Measurements from ENCODE around the gene SLC26A2. TPM values are rescaled to one million over a fixed set of nuclear protein-coding genes. Genes with fewer than 3 reads are reported as not detected.

Gene SLC26A2
- total RNA-seq, 1 experiment from 2014 or later = 111 TPM

DNA sequence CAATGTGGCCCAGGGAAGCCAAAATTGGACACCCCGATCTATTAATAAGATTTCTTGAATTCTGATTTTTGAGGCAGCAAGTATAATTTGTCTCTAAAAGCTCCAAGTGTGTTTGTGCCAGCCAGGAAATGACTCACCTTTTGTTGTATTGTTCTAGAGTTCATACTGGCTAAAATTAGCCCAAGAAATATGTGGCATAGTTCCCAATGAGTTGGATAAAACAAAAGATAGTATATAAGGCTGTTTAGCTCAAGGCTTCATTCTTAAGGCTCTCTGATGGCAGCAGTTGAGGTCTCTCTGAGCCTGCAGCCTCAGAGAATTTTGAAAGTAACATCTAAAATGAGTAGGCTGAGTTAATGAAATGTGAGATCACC is 61.6 kb downstream of the SLC26A2 start:
- Histone ChIP-seq H3K27me3 (ENCODE audit: control insufficient read depth, insufficient read depth, low read length) (no peaks in the 10 kb centered on the region), H3K27ac (ENCODE audit: low read length) (no peak overlapping the region), H3K9me3 (ENCODE audit: control insufficient read depth, insufficient read depth, low read depth, low read length) (no peaks in the 10 kb centered on the region), H3K36me3 (ENCODE audit: control insufficient read depth, insufficient read depth, low read length) (peaks cover 61% of the 10 kb centered on the region), H3K4me3 (ENCODE audit: low read depth in 2 of 2, low read length in 2 of 2) (peak overlapping the region in 1 of 2 experiments; percentile 19; a peak in 1 of 4 replicates), H3K4me1 (ENCODE audit: control insufficient read depth, insufficient read depth, low read length) (peaks cover 17% of the 10 kb centered on the region)
- ATAC-seq = peak; percentile 61; the same call in 1 of the 2 replicates
- no TSS peak for BruUV-seq (replicated peaks)
- TF ChIP-seq SIN3A (IDR thresholded peaks at IDR 0.05; ENCODE audit: borderline replicate concordance, insufficient read depth, low read depth, low read length) = no peak
- in situ Hi-C loops (cut with HindIII; ENCODE audit: low pct_unique_long_range_greater_than_20kb, low sequenced_read_pairs) = no loop called here
- DNase-seq (ENCODE audit: low read depth, low spot score) = peak; percentile 78
- intact Hi-C loops (cut with micrococcal nuclease; ENCODE audit: unreplicated experiment) = no loop called here
- POLR2A ChIA-PET = no interaction called here
- CTCF ChIA-PET = interaction anchor here (1.4 kb wide), 1 partner anchor 189 kb away, joined by 3 read pairs; no protein-coding TSS in a partner anchor

GRCh38 chr5:150022681-150023080 is 62.1 kb downstream of the SLC26A2 start:
- no peak overlapping the region for H3K27ac ChIP-seq (ENCODE audit: low read length)
- no TSS peak for BruUV-seq (replicated peaks)
- intact Hi-C loops (cut with micrococcal nuclease; ENCODE audit: unreplicated experiment) (no loop called here), in situ Hi-C loops (cut with HindIII; ENCODE audit: low pct_unique_long_range_greater_than_20kb, low sequenced_read_pairs) (no loop called here)
- TF ChIP-seq REST (IDR thresholded peaks at IDR 0.05; ENCODE audit: insufficient read depth in 1 of 2, low read depth in 2 of 2, low read length in 1 of 2) (no peak), SIN3A (IDR thresholded peaks at IDR 0.05; ENCODE audit: borderline replicate concordance, insufficient read depth, low read depth, low read length) (no peak), POLR2AphosphoS5 (IDR thresholded peaks at IDR 0.05; ENCODE audit: low read depth, low read length) (no peak), TCF7L2 (IDR thresholded peaks at IDR 0.05; ENCODE audit: low read depth, low read length) (no peak), CTCF (IDR thresholded peaks at IDR 0.05) (no peak)
- no peaks in the 10 kb centered on the region for H3K9me3 ChIP-seq (ENCODE audit: control insufficient read depth, insufficient read depth, low read depth, low read length)
- CTCF ChIA-PET = interaction anchor here (1.4 kb wide), 1 partner anchor 189 kb away, joined by 3 read pairs; no protein-coding TSS in a partner anchor
- peaks cover 17% of the 10 kb centered on the region for H3K4me1 ChIP-seq (ENCODE audit: control insufficient read depth, insufficient read depth, low read length)
- DNase-seq (ENCODE audit: low read depth, low spot score) = no peak
- ATAC-seq = no peak
- POLR2A ChIA-PET = interaction anchor here (0.6 kb wide), 1 partner anchor 20 kb away, joined by 12 read pairs; no protein-coding TSS in a partner anchor
- no peaks in the 10 kb centered on the region for H3K27me3 ChIP-seq (ENCODE audit: control insufficient read depth, insufficient read depth, low read length)
- peaks cover 61% of the 10 kb centered on the region for H3K36me3 ChIP-seq (ENCODE audit: control insufficient read depth, insufficient read depth, low read length)
- no peak overlapping the region for H3K4me3 ChIP-seq (ENCODE audit: low read depth in 2 of 2, low read length in 2 of 2)

- intact Hi-C loops (cut with micrococcal nuclease; ENCODE audit: unreplicated experiment) (no loop called here), in situ Hi-C loops (cut with HindIII; ENCODE audit: low pct_unique_long_range_greater_than_20kb, low sequenced_read_pairs) (no loop called here)
- BruUV-seq (replicated peaks) = no TSS peak
- Histone ChIP-seq H3K9me3 (ENCODE audit: control insufficient read depth, insufficient read depth, low read depth, low read length) (no peaks in the 10 kb centered on the region), H3K36me3 (ENCODE audit: control insufficient read depth, insufficient read depth, low read length) (peaks cover 59% of the 10 kb centered on the region), H3K27ac (ENCODE audit: low read length) (no peak overlapping the region), H3K4me1 (ENCODE audit: control insufficient read depth, insufficient read depth, low read length) (peaks cover 17% of the 10 kb centered on the region), H3K4me3 (ENCODE audit: low read depth in 2 of 2, low read length in 2 of 2) (no peak overlapping the region), H3K27me3 (ENCODE audit: control insufficient read depth, insufficient read depth, low read length) (no peaks in the 10 kb centered on the region)
- ATAC-seq = no peak
- TF ChIP-seq SIN3A (IDR thresholded peaks at IDR 0.05; ENCODE audit: borderline replicate concordance, insufficient read depth, low read depth, low read length) = no peak
- TF ChIP-seq TCF7L2 (IDR thresholded peaks at IDR 0.05; ENCODE audit: low read depth, low read length) = no peak
- no peak for TF ChIP-seq REST (IDR thresholded peaks at IDR 0.05; ENCODE audit: insufficient read depth in 1 of 2, low read depth in 2 of 2, low read length in 1 of 2)
- no peak for TF ChIP-seq POLR2AphosphoS5 (IDR thresholded peaks at IDR 0.05; ENCODE audit: low read depth, low read length)
- no peak for TF ChIP-seq CTCF (IDR thresholded peaks at IDR 0.05)
- ChIA-PET POLR2A (interaction anchor here (0.6 kb wide), 1 partner anchor 20 kb away, joined by 12 read pairs; no protein-coding TSS in a partner anchor), CTCF (interaction anchor here (1.4 kb wide), 1 partner anchor 190 kb away, joined by 3 read pairs; no protein-coding TSS in a partner anchor)
- DNase-seq (ENCODE audit: low read depth, low spot score) = no peak
Measured at GRCh38 chr5:150023136-150023535, 62.6 kb downstream of the SLC26A2 start.

All from Panc1 (cell line).